ENCODE results near the gene DMRTA2.

DMRTA2 gene

GRCh38 chr1:50373532-50373931 is 49.7 kb downstream of the DMRTA2 start:
- DNase-seq (ENCODE audit: low spot score), result no peak

- no peak for DNase-seq (ENCODE audit: low spot score)
Observed at GRCh38 chr1:50371749-50372148, 51.5 kb downstream of the DMRTA2 start.

- no peak for DNase-seq (ENCODE audit: low spot score)
Observed at GRCh38 chr1:50369830-50370229, 53.4 kb downstream of the DMRTA2 start.

GRCh38 chr1:50369008-50369634 is 54.1 kb downstream of the DMRTA2 start:
- no peak for DNase-seq (ENCODE audit: low spot score)

GRCh38 chr1:50368179-50369007 is 54.9 kb downstream of the DMRTA2 start:
- DNase-seq (ENCODE audit: low spot score), result peak; percentile 25

Data from CD4-positive, alpha-beta T cell treated with Interleukin-2 at 100 ng/mL for 4 hours (primary cell).